DOHH2 (cell line): Measurements from ENCODE around the gene SYNE1.

Source experiments
- CTCF ChIP-seq: fragments of 200-600 bp; sonication (generic); IDR thresholded peaks from one replicate; pipeline ENCODE4 v1.5.1; 2014; ENCODE audit warnings: antibody characterized with exemption, mild to moderate bottlenecking, low read depth, low read length; ENCODE audit not compliant: poor library complexity, severe bottlenecking
- EZH2phosphoT487 ChIP-seq: fragments of 200-600 bp; sonication (generic); IDR thresholded peaks from 2 replicates; pipeline ENCODE4 v1.6.1; 2017; ENCODE audit warnings: borderline replicate concordance, mild to moderate bottlenecking, antibody characterized with exemption, low read length, moderate library complexity, mixed read lengths

- TF ChIP-seq CTCF = no peak
- TF ChIP-seq EZH2phosphoT487 = no peak
Observed at GRCh38 chr6:152598421-152598820, 38.7 kb downstream of the SYNE1 start.
